Osteoblast (primary cell): ENCODE measurements around the gene TMEM106C. TPM values are rescaled to one million over a fixed set of nuclear protein-coding genes. Genes with fewer than 3 reads are reported as not detected.

Experiments used
- DNase-seq: peaks from one replicate; pipeline ENCODE4 v3.0.0; 2011; ENCODE audit warnings: low spot score, mixed read lengths; ENCODE audit not compliant: insufficient read length; ENCODE audit errors: missing footprints
- H2AFZ ChIP-seq: 2 replicates; pipeline ENCODE4 v1.6.0; 2011; ENCODE audit warnings: mild to moderate bottlenecking, low read length
- H3K27ac ChIP-seq: 2 replicates; pipeline ENCODE4 v1.5.1; 2011; ENCODE audit warnings: mild to moderate bottlenecking, low read depth, low read length, moderate library complexity
- H3K27me3 ChIP-seq: 2 replicates; pipeline ENCODE4 v1.6.0; 2012; ENCODE audit warnings: mild to moderate bottlenecking, control low read depth, inconsistent platforms, low read length, moderate library complexity; ENCODE audit not compliant: insufficient read depth
- H3K36me3 ChIP-seq: 2 replicates; pipeline ENCODE4 v1.5.1; 2011; ENCODE audit warnings: mild to moderate bottlenecking, low read length, control low read depth, moderate library complexity; ENCODE audit not compliant: insufficient read depth
- H3K4me1 ChIP-seq: 2 replicates; pipeline ENCODE4 v1.5.1; 2011; ENCODE audit warnings: mild to moderate bottlenecking, low read length, control low read depth, moderate library complexity; ENCODE audit not compliant: insufficient read depth
- H3K4me2 ChIP-seq: 2 replicates; pipeline ENCODE4 v1.6.0; 2011; ENCODE audit warnings: mild to moderate bottlenecking, low read length; ENCODE audit not compliant: insufficient read depth
- H3K4me3 ChIP-seq: fragments of 200-600 bp; sonication (generic); 3 replicates; pipeline ENCODE4 v1.5.1; 2012; ENCODE audit warnings: mild to moderate bottlenecking, low read length, inconsistent platforms; ENCODE audit not compliant: insufficient read depth
- H3K79me2 ChIP-seq: 2 replicates; pipeline ENCODE4 v1.6.0; 2012; ENCODE audit warnings: mild to moderate bottlenecking, low read length, control low read depth, inconsistent platforms; ENCODE audit not compliant: insufficient read depth
- H3K9me3 ChIP-seq: 2 replicates; pipeline ENCODE4 v1.5.1; 2011; ENCODE audit warnings: low read depth, low read length, control low read depth
- H4K20me1 ChIP-seq: 2 replicates; pipeline ENCODE4 v1.6.0; 2012; ENCODE audit warnings: mild to moderate bottlenecking, low read length, control low read depth; ENCODE audit not compliant: insufficient read depth
- total RNA-seq: library from RNA; depleted of rRNA; stranded (reverse); fragments of >200 nt; gene quantifications from 2 replicates; pipeline ENCODE4 v1.2.3, GENCODE V29; 2012
- TF ChIP-seq, protein P1 (sequence below): IDR thresholded peaks from 2 replicates; pipeline ENCODE4 v1.5.1; 2011; ENCODE audit warnings: mild to moderate bottlenecking, low read depth, low read length, moderate library complexity; ENCODE audit errors: extremely low read depth

TMEM106C gene
- total RNA-seq, 1 donor, result 57.5 TPM

DNA sequence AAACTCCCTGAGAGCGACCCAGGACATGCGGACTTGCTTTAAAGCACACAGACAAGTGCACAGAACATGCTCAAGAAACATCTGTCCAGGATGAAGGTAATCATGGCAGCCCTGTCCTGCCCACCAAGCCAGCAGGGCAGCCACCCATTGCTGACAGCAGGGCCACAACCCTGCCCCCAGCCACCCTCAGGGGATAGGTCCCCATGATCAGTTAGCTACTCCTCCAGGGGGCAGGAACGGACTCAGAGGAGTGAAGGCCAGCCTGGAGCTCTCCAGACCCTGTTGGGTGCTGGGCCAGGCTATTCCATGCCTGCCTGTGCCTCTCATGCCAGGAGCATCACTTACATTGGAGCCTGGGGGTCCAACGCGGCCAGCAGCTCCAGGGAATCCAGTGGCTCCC lies 15.8 kb downstream of the TMEM106C start:
- Histone ChIP-seq H3K79me2 (no peaks in the 10 kb centered on the region), H3K4me3 (no peak overlapping the region), H2AFZ (no peak overlapping the region), H3K27ac (no peak overlapping the region), H3K36me3 (no peaks in the 10 kb centered on the region), H3K27me3 (peaks cover 6% of the 10 kb centered on the region), H3K4me2 (no peak overlapping the region), H4K20me1 (no peaks in the 10 kb centered on the region), H3K4me1 (no peaks in the 10 kb centered on the region), H3K9me3 (no peaks in the 10 kb centered on the region)
- DNase-seq, result no peak
- TF ChIP-seq, protein P1, sequence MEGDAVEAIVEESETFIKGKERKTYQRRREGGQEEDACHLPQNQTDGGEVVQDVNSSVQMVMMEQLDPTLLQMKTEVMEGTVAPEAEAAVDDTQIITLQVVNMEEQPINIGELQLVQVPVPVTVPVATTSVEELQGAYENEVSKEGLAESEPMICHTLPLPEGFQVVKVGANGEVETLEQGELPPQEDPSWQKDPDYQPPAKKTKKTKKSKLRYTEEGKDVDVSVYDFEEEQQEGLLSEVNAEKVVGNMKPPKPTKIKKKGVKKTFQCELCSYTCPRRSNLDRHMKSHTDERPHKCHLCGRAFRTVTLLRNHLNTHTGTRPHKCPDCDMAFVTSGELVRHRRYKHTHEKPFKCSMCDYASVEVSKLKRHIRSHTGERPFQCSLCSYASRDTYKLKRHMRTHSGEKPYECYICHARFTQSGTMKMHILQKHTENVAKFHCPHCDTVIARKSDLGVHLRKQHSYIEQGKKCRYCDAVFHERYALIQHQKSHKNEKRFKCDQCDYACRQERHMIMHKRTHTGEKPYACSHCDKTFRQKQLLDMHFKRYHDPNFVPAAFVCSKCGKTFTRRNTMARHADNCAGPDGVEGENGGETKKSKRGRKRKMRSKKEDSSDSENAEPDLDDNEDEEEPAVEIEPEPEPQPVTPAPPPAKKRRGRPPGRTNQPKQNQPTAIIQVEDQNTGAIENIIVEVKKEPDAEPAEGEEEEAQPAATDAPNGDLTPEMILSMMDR, result no peak

DNA sequence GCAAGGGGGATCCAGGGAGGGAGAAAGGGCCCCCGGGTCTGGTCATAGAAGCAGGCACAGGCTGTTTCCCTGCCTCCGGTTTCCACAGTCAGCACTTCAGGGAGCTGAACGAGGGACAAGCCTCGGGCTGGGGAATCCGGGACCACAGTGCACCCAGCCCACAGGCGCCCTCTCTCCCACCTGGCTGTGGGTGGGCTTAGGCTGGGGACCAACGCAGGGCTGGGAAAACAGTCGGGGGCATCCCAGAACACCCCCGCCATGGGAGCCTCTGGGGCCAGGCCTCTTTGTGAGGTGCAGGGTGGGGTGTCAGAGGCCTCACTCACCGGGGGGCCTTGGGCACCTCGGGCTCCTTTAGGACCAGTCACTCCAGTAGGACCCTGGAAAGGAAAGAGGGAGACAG lies 16.3 kb downstream of the TMEM106C start:
- H3K4me2 ChIP-seq, result no peak overlapping the region
- H3K4me1 ChIP-seq, result no peaks in the 10 kb centered on the region
- TF ChIP-seq, protein P1, result no peak

DNA sequence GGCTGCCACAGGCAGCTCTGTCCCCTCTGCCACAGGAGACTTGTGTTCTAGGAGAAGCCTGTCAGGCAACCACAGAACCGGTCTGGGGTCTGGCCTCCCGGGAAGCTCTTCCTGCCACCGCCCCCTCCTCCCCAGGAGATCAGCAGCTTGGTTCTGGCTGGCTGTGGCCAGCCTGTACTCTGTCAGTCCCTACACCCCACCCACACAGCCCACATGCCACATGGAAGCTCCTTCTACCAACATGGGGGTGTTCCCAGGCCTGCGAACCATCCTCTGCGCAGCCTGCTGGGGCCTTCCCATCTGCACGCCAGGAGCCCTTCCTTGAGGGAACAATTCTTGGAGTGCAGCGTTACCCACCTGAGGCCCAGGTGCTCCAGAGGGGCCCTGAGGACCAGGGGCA lies 16.8 kb downstream of the TMEM106C start:
- TF ChIP-seq, protein P1, result no peak
- H3K79me2 ChIP-seq, result no peaks in the 10 kb centered on the region
- no peak overlapping the region for H3K4me2 ChIP-seq
- H3K9me3 ChIP-seq, result no peaks in the 10 kb centered on the region
- H4K20me1 ChIP-seq, result no peaks in the 10 kb centered on the region
- H3K36me3 ChIP-seq, result no peaks in the 10 kb centered on the region
- DNase-seq, result peak; percentile 34
- no peak overlapping the region for H2AFZ ChIP-seq
- H3K27me3 ChIP-seq, result peaks cover 6% of the 10 kb centered on the region
- no peaks in the 10 kb centered on the region for H3K4me1 ChIP-seq
- H3K4me3 ChIP-seq, result no peak overlapping the region
- no peak overlapping the region for H3K27ac ChIP-seq

More for the DNA sequence above, 16.3 kb downstream of the TMEM106C start:
- Histone ChIP-seq H3K36me3 (no peaks in the 10 kb centered on the region), H4K20me1 (no peaks in the 10 kb centered on the region), H3K4me3 (no peak overlapping the region), H3K9me3 (no peaks in the 10 kb centered on the region), H3K27ac (no peak overlapping the region), H3K79me2 (no peaks in the 10 kb centered on the region), H2AFZ (no peak overlapping the region), H3K27me3 (peaks cover 6% of the 10 kb centered on the region)
- DNase-seq, result peak; percentile 56

DNA sequence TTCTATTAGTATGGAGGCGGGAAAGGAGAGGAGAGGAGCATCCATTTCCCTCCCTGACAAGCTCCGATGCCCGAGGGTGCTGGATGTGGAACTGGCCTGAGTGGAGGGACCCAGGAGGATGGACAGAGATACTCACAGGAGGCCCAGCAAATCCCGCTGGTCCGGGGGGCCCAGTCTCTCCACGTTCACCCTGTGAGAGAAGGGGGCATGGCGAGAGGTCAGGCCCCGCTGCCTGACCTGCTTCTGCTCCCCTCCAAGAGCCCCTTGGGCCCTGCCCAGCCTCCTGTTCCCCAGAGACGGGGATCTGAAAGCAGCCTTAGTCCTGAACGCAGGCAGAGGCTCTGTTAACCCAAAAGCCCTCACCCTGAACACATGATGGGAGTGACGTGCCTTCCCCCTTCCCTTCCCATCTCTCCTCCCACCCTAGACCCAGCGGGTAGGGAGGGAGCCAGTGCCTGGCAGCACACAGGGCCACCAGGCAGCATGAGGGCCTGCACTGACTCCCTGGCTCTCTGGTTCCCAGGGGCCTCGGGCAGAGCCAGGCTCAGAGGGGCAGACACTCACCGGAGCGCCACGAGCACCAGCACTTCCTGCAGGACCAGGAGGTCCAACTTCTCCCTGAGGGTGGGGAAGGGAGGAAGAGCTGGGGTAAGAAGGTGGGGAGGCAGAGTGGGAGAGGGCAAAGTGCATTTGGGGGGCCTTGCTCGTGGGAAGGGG lies 17.5 kb downstream of the TMEM106C start:
- no peak overlapping the region for H3K27ac ChIP-seq
- peak; percentile 42 for DNase-seq
- H3K4me3 ChIP-seq, result no peak overlapping the region
- H3K4me2 ChIP-seq, result no peak overlapping the region
- no peaks in the 10 kb centered on the region for H3K9me3 ChIP-seq
- H4K20me1 ChIP-seq, result no peaks in the 10 kb centered on the region
- H2AFZ ChIP-seq, result no peak overlapping the region
- TF ChIP-seq, protein P1, result no peak
- H3K4me1 ChIP-seq, result no peaks in the 10 kb centered on the region
- H3K79me2 ChIP-seq, result no peaks in the 10 kb centered on the region
- peaks cover 6% of the 10 kb centered on the region for H3K27me3 ChIP-seq
- H3K36me3 ChIP-seq, result no peaks in the 10 kb centered on the region
